GM23338 (cell line): Measurements from ENCODE around the gene NCR1.

ENCODE experiments used
- CREB1 ChIP-seq: fragments of 250-450 bp; sonication (Bioruptor Pico); IDR thresholded peaks from 2 replicates; pipeline ENCODE4 v1.5.0; 2020; ENCODE audit warnings: low read depth, mild to moderate bottlenecking, moderate library complexity
- CTCF ChIP-seq, 2 experiments: fragments of 200-600 bp in 1 of 2; sonication (generic) in 1 of 2; conservative IDR thresholded peaks; 2 replicates each; pipeline versions ENCODE4 v1.5.1 to v1.6.1; 2016 to 2017; ENCODE audit warnings: antibody characterized with exemption in 2 of 2, low read depth in 2 of 2, mild to moderate bottlenecking in 2 of 2, moderate library complexity in 1 of 2
- ETS1 ChIP-seq: IDR thresholded peaks from 2 replicates; pipeline ENCODE4 v1.6.1; 2016; ENCODE audit warnings: antibody characterized with exemption
- EZH2 ChIP-seq: fragments of 200-600 bp; sonication (generic); IDR thresholded peaks from one replicate; pipeline ENCODE4 v1.8.0; 2017; ENCODE audit warnings: antibody characterized with exemption, mild to moderate bottlenecking, low read depth; ENCODE audit not compliant: unreplicated experiment
- EZH2phosphoT487 ChIP-seq: fragments of 200-600 bp; sonication (generic); IDR thresholded peaks from one replicate; pipeline ENCODE4 v1.8.1; 2018; ENCODE audit warnings: antibody characterized with exemption; ENCODE audit not compliant: unreplicated experiment
- JUNB ChIP-seq: IDR thresholded peaks from one replicate; pipeline ENCODE4 v1.6.1; 2016; ENCODE audit warnings: antibody characterized with exemption; ENCODE audit not compliant: unreplicated experiment
- POLR2AphosphoS5 ChIP-seq: IDR thresholded peaks from 2 replicates; pipeline ENCODE4 v1.6.1; 2016; ENCODE audit warnings: antibody characterized with exemption, low read depth
- REST ChIP-seq: IDR thresholded peaks from one replicate; pipeline ENCODE4 v1.6.1; 2018; ENCODE audit warnings: antibody characterized with exemption; ENCODE audit not compliant: unreplicated experiment

GRCh38 chr19:54881884-54882283 lies 24.1 kb upstream of the NCR1 start:
- no peak for TF ChIP-seq CTCF (conservative IDR thresholded peaks at IDR 0.05; ENCODE audit: low read depth in 2 of 2)
- TF ChIP-seq EZH2phosphoT487 = no peak
- TF ChIP-seq EZH2 = no peak
- TF ChIP-seq POLR2AphosphoS5 = no peak
- no peak for TF ChIP-seq ETS1
- no peak for TF ChIP-seq REST
- TF ChIP-seq CREB1 (CRISPR knock-in tag) = no peak
- no peak for TF ChIP-seq JUNB
